8988T (cell line): ENCODE data around the gene PARP1.
"Not testable (repeated sequence)": the region's sequence is repeated elsewhere in the genome, so short reads cannot be mapped to it uniquely, and the experiment has no call there.

Source experiments
- DNase-seq: peaks from one replicate; pipeline ENCODE4 v3.0.0; 2011

PARP1 gene

GRCh38 chr1:226428791-226429461 lies 21.0 kb upstream of the PARP1 start:
- peak; percentile 58 for DNase-seq

- no peak for DNase-seq
Observed at GRCh38 chr1:226428348-226428747, 20.5 kb upstream of the PARP1 start.

- no peak for DNase-seq
Observed at GRCh38 chr1:226427131-226427530, 19.2 kb upstream of the PARP1 start.

- DNase-seq = not testable (repeated sequence)
Observed at GRCh38 chr1:226426395-226426794, 18.5 kb upstream of the PARP1 start.

GRCh38 chr1:226425431-226426031 lies 17.6 kb upstream of the PARP1 start:
- no peak for DNase-seq

- DNase-seq = no peak
Observed at GRCh38 chr1:226425004-226425378, 17.1 kb upstream of the PARP1 start.

- peak; percentile 50 for DNase-seq
Observed at GRCh38 chr1:226424221-226425003, 16.5 kb upstream of the PARP1 start.

GRCh38 chr1:226422478-226422877 lies 14.6 kb upstream of the PARP1 start:
- no peak for DNase-seq

GRCh38 chr1:226420897-226421296 lies 13.0 kb upstream of the PARP1 start:
- DNase-seq = no peak

GRCh38 chr1:226420328-226420727 lies 12.4 kb upstream of the PARP1 start:
- no peak for DNase-seq

- no peak for DNase-seq
Observed at GRCh38 chr1:226419284-226420029, 11.6 kb upstream of the PARP1 start.

GRCh38 chr1:226417830-226418546 lies 10.1 kb upstream of the PARP1 start:
- DNase-seq = no peak

GRCh38 chr1:226417350-226417749 lies 9.5 kb upstream of the PARP1 start:
- no peak for DNase-seq

- no peak for DNase-seq
Observed at GRCh38 chr1:226414098-226414698, 6.3 kb upstream of the PARP1 start.

GRCh38 chr1:226411619-226412018 lies 3.7 kb upstream of the PARP1 start:
- no peak for DNase-seq

- DNase-seq = no peak
Observed at GRCh38 chr1:226410958-226411357, 3.1 kb upstream of the PARP1 start.

GRCh38 chr1:226409392-226409791 lies 1.5 kb upstream of the PARP1 start:
- no peak for DNase-seq

GRCh38 chr1:226408285-226409184 lies 642 bp upstream of the PARP1 start:
- no peak for DNase-seq

GRCh38 chr1:226407199-226407496 lies 745 bp downstream of the PARP1 start:
- DNase-seq = no peak

- peak; percentile 42 for DNase-seq
Observed at GRCh38 chr1:226406401-226406881, 1.5 kb downstream of the PARP1 start.

GRCh38 chr1:226405411-226405988 lies 2.4 kb downstream of the PARP1 start:
- DNase-seq = no peak
